ENCODE data around the gene ARHGEF10L.

ARHGEF10L gene

GRCh38 chr1:17640393-17640792, 100.9 kb downstream of the ARHGEF10L start:
- H3K4me3 ChIP-seq (ENCODE audit: low read length), result no peak overlapping the region
- no peak for DNase-seq (ENCODE audit: low read depth)
- TF ChIP-seq CTCF (IDR thresholded peaks at IDR 0.05; ENCODE audit: insufficient read depth, low read depth, low read length, missing control alignments), result no peak

- DNase-seq (ENCODE audit: low read depth), result no peak
- no peak for TF ChIP-seq CTCF (IDR thresholded peaks at IDR 0.05; ENCODE audit: insufficient read depth, low read depth, low read length, missing control alignments)
- H3K4me3 ChIP-seq (ENCODE audit: low read length), result no peak overlapping the region
Measured at GRCh38 chr1:17640975-17641374, 101.5 kb downstream of the ARHGEF10L start.

GRCh38 chr1:17642169-17642568, 102.7 kb downstream of the ARHGEF10L start:
- no peak overlapping the region for H3K4me3 ChIP-seq (ENCODE audit: low read length)
- DNase-seq (ENCODE audit: low read depth), result no peak
- TF ChIP-seq CTCF (IDR thresholded peaks at IDR 0.05; ENCODE audit: insufficient read depth, low read depth, low read length, missing control alignments), result no peak

GRCh38 chr1:17642943-17643342, 103.4 kb downstream of the ARHGEF10L start:
- DNase-seq (ENCODE audit: low read depth), result no peak
- TF ChIP-seq CTCF (IDR thresholded peaks at IDR 0.05; ENCODE audit: insufficient read depth, low read depth, low read length, missing control alignments), result no peak
- H3K4me3 ChIP-seq (ENCODE audit: low read length), result no peak overlapping the region

GRCh38 chr1:17643861-17644703, 104.6 kb downstream of the ARHGEF10L start:
- H3K4me3 ChIP-seq (ENCODE audit: low read length), result no peak overlapping the region
- TF ChIP-seq CTCF (IDR thresholded peaks at IDR 0.05; ENCODE audit: insufficient read depth, low read depth, low read length, missing control alignments), result no peak
- no peak for DNase-seq (ENCODE audit: low read depth)

- no peak for DNase-seq (ENCODE audit: low read depth)
- TF ChIP-seq CTCF (IDR thresholded peaks at IDR 0.05; ENCODE audit: insufficient read depth, low read depth, low read length, missing control alignments), result no peak
- no peak overlapping the region for H3K4me3 ChIP-seq (ENCODE audit: low read length)
Measured at GRCh38 chr1:17645068-17645911, 105.8 kb downstream of the ARHGEF10L start.

Data from epithelial cell of esophagus (primary cell).